GM12874 (cell line): ENCODE results near the gene SCG3.

Source experiments
- TF ChIP-seq, protein P1 (sequence below): IDR thresholded peaks from 2 replicates; pipeline ENCODE4 v1.5.1; 2011; ENCODE audit warnings: low read depth, mild to moderate bottlenecking, control low read depth, low read length, moderate library complexity; ENCODE audit not compliant: insufficient read depth

SCG3 gene

DNA sequence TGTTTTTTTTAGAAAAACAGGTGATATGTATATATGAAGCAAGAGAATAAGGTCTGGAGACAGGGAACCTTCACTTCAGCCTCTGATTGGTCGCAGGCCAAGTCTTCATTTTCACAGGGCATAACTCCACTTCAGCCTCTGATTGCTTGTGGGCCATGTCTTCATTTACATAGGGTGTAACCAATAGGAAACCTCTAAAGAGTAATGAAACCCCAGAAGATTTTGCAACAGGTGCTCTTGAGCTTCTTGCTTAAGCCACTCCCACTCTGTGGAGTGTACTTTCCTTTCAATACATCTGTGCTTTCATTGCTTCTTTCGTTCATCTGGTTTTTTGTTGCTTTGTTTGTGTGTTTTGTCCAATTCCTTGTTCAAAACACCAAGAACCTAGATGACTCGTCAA is 22.6 kb upstream of the SCG3 start:
- TF ChIP-seq, protein P1, sequence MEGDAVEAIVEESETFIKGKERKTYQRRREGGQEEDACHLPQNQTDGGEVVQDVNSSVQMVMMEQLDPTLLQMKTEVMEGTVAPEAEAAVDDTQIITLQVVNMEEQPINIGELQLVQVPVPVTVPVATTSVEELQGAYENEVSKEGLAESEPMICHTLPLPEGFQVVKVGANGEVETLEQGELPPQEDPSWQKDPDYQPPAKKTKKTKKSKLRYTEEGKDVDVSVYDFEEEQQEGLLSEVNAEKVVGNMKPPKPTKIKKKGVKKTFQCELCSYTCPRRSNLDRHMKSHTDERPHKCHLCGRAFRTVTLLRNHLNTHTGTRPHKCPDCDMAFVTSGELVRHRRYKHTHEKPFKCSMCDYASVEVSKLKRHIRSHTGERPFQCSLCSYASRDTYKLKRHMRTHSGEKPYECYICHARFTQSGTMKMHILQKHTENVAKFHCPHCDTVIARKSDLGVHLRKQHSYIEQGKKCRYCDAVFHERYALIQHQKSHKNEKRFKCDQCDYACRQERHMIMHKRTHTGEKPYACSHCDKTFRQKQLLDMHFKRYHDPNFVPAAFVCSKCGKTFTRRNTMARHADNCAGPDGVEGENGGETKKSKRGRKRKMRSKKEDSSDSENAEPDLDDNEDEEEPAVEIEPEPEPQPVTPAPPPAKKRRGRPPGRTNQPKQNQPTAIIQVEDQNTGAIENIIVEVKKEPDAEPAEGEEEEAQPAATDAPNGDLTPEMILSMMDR: no peak

DNA sequence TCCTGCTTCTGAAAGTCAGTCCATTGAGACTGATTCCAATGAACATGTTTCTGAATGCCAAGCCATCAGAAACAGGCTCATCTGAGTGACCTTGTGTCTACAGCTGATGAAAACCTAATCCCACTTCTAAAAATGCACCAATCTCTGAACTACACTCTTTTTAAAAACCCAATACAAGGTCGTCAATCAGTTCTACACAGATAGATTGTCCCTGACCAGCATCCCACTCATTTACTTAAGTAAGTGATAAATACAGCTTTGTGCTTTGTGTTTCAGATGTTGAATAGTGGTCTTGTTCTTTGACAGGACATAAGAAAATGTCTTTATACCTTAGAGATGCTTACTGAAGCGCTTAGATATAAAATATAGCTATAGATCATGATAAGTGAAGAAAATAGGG is 20.2 kb upstream of the SCG3 start:
- TF ChIP-seq, protein P1: no peak

DNA sequence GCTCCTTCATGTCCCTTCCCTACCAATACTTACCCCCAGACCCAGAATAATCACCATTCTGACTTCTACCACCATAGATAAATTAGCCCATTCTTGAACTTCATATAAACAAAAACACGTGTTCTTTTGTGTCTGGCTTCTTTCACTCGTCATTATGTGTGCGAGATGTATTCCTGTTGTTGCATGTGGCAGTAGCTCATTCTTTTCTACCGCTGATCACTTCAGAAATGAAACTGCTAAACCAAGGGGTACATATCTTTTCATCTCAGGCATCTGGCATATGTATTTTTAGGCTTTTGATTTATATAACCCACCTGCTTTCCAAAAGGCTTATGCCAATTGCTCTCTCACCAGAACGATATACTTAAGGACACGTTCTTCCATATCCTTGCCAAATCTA is 13.8 kb upstream of the SCG3 start:
- TF ChIP-seq, protein P1: no peak

DNA sequence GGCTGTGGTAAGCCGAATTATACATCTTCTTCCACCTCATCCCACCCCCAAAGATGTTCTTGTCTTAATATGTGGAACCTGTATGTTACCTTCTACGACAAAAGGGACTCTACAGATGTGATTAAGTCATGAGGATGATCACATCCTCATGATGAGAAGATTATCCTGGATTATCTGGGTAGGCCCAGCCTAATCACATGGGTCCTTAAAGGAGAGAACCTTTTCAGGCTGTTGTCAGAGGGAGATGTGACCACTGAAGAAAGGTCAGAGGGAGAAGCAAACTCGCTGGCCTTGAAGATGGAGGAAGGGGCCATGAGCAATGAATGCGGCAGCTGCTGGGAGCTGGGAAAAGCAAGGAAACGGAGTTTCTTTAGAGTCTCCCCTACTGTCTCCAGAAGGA is 12.9 kb upstream of the SCG3 start:
- TF ChIP-seq, protein P1: no peak

DNA sequence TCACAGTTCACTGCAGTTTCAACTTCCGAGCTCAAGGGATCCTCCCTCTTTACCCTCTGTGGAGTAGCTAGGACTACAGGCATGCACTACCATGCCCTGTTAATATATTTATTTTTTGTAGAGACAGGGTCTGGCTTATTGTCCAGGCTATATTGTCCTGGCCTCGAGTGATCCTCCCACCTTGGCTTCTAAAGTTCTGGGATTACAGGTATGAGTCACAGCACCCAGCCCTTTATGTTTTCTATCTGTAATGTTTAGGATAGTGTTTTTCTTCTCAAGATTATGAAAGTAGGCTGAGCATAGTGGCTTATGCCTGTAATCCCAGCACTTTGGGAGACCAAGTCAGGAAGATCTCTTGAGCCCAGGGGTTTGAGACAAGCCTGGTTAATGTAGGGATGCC is 11.9 kb upstream of the SCG3 start:
- TF ChIP-seq, protein P1: no peak

DNA sequence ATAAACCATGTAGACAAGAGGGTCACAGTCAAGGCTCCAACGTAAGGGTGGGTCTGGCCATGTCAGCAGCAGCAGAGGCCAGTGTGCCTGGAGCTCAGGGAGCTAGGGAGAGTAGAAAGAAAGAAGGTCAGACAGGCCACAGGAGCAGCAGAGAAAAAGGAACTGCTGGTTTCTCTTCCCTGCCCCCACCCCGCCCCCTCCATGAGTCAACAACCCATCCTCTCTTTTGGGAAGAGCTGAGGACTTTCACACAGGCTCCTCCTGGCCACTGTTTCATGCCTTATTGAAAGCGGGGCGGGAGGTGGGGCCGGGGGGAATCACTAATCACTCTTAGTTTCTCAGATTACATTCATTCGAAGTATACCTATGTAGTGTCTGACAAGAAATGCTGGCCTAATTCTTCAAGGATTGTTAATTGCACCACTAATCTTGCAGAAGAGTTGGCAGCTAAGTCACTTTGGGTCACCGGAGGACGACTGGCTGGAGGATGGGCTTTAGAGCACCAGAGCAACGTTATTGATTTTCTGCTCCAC is 9.1 kb upstream of the SCG3 start:
- TF ChIP-seq, protein P1: no peak

DNA sequence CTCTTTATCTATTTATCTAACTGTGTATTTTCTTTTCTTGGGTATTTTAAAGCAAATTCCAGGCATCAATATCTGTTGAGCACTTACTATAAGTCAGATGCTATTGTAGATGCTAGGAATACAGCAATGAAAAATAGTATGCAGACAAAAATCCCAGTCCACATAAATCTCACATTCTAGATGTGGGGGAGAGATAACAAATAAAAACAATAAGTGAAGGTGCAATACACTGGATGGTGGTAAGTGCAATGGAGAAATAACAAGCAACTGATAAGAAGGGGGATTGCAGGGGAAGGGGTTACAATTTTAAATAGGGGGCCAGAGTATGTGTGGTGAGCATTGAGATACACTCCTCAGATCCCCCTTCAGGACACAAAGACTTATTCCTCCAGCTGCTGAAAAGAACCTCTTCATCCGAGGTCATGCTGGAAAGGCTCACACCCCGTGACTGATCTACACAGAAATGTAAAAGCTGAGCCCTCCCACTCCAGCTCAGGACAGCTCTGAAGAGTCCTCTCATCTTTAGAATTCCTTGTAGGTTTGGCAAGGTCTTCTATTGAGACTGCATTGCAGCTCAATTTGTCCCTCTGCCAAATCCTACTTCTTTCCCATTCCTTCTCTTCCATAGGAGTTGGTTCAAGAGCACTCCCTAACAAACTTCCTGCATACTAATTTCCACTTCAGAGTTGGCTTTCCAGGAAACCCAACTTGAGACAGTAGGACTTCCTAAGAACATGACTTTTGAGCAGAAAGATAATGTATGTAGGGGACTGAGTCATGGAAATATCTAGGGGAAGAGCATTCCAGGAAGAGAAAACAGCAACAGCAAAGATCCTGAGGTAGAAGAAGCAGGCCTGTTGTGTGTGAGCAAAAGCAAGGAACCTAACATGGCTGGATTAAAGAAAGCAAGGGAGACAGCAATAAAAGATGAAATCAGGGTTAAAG is 8.1 kb upstream of the SCG3 start:
- TF ChIP-seq, protein P1: no peak
